WI38 (cell line): Measurements from ENCODE around the gene CDKAL1.

ENCODE experiments used
- H3K4me3 ChIP-seq: 2 replicates; pipeline ENCODE4 v1.5.1; 2011; ENCODE audit warnings: low read depth, mild to moderate bottlenecking, control low read depth, low read length
- TF ChIP-seq, protein P1 (sequence below): IDR thresholded peaks from 2 replicates; pipeline ENCODE4 v1.5.1; 2012; ENCODE audit warnings: low read depth, mild to moderate bottlenecking, control low read depth, low read length

Gene CDKAL1

DNA sequence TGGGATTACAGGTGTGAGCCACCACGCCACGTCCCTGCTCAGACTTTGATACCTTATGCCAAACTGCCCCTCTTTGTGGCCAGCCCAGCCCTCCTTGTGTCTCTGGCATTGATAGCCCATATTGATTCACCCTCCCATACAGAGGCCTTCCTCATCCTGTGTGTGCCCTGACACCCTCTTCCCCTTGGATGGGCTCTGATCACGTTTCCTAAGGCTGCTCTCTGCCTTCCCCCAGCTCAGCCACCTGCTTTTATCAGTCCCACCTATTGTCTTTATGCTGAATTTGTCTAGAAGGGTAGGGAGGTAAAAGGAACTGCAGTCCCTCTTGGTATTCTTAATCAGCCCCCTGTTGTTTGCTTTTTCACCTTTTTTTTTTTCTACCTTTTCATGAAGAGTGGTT is 95.9 kb downstream of the CDKAL1 start:
- TF ChIP-seq, protein P1, sequence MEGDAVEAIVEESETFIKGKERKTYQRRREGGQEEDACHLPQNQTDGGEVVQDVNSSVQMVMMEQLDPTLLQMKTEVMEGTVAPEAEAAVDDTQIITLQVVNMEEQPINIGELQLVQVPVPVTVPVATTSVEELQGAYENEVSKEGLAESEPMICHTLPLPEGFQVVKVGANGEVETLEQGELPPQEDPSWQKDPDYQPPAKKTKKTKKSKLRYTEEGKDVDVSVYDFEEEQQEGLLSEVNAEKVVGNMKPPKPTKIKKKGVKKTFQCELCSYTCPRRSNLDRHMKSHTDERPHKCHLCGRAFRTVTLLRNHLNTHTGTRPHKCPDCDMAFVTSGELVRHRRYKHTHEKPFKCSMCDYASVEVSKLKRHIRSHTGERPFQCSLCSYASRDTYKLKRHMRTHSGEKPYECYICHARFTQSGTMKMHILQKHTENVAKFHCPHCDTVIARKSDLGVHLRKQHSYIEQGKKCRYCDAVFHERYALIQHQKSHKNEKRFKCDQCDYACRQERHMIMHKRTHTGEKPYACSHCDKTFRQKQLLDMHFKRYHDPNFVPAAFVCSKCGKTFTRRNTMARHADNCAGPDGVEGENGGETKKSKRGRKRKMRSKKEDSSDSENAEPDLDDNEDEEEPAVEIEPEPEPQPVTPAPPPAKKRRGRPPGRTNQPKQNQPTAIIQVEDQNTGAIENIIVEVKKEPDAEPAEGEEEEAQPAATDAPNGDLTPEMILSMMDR, result no peak
- H3K4me3 ChIP-seq, result no peak overlapping the region

DNA sequence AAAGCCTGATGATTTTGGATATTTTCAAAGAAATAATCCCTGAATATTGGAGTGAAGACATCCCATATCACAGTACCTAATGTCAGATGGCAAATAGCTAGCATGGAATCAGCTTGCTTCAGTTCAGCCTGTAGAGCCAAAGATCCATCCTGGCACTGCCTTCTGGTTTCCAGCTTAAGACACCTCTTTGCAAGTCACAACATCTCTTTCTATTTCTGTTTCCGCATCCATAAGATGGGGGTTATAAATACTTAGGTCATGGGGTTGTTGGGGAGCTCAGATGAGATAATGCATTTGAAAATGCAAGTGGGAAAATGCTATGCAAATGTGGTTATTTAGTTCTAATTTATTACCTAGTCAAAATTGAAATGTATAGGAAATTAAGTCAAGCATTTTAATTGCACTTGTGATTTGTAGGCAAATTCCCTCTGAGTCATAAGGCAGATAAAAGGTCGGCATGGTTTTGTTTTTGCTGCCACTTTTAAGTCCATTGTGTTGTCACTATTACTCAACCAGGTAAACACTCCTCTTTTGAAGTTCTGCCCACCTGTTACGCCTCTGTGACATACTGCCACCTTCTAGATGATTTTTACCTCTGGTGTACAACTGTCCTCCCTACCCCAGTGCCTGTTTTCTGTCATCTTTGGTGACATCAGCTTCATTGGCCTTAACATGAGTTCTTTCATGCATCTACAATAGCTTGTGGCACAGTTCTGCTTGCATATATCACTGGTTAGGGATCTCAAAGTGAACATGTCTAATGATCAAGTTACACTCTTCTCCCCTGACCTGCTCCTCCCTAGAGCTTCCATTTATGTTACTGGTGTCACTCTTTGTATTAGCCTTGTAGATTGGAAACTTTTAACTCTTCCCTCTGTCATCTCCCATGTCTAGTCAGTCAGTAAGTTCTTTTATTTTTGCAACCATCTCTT is 96.6 kb downstream of the CDKAL1 start:
- no peak overlapping the region for H3K4me3 ChIP-seq
- TF ChIP-seq, protein P1, result no peak

GRCh38 chr6:20631549-20631924 is 97.3 kb downstream of the CDKAL1 start:
- TF ChIP-seq, protein P1, result no peak

DNA sequence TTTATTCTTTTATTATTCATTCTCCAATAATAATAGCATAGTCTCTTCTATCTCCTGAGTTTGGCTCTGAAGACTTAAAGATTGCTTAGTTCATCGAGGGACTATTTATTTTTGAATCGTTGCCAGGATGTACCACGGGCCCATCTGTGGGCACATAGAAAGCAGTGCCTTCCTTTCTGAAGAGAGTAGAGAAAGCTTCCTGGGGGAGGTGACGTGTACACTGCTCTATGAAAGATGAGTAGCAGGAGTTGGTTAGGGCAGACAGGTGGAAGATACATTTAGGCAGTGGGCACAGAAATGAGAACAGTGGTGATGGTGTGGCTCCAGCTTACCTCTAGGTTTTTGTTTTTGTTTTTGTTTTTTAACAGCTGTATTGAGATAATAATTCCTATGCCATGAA is 98.4 kb downstream of the CDKAL1 start:
- TF ChIP-seq, protein P1, result no peak
- H3K4me3 ChIP-seq, result no peak overlapping the region

More at GRCh38 chr6:20631549-20631924, 97.3 kb downstream of the CDKAL1 start:
- H3K4me3 ChIP-seq, result no peak overlapping the region

- H3K4me3 ChIP-seq, result no peak overlapping the region
- TF ChIP-seq, protein P1, result no peak
These were observed 99.5 kb downstream of the CDKAL1 start for GRCh38 chr6:20633566-20634340.

GRCh38 chr6:20639161-20639560 is 104.9 kb downstream of the CDKAL1 start:
- TF ChIP-seq, protein P1, result no peak

GRCh38 chr6:20640181-20640580 is 105.9 kb downstream of the CDKAL1 start:
- H3K4me3 ChIP-seq, result no peak overlapping the region
- TF ChIP-seq, protein P1, result no peak

More at GRCh38 chr6:20639161-20639560, 104.9 kb downstream of the CDKAL1 start:
- no peak overlapping the region for H3K4me3 ChIP-seq
